ENCODE measurements around the gene TNC. TPM values are rescaled to one million over a fixed set of nuclear protein-coding genes. Genes with fewer than 3 reads are reported as not detected.

TNC gene
- total and polyA plus RNA-seq, 2 experiments from 2014 or later, result 165 to 319 TPM

GRCh38 chr9:114994768-114995167 is 123.2 kb downstream of the TNC start:
- Histone ChIP-seq H3K9ac (no peak overlapping the region), H3K27me3 (replicated peaks; ENCODE audit: insufficient read depth) (no peaks in the 10 kb centered on the region), H3K9me2 (ENCODE audit: insufficient read depth) (no peaks in the 10 kb centered on the region), H4K20me1 (ENCODE audit: insufficient read depth) (no peaks in the 10 kb centered on the region), H3K4me3 (no peak overlapping the region), H3K36me3 (ENCODE audit: low read depth) (no peaks in the 10 kb centered on the region), H3K4me2 (ENCODE audit: unreplicated experiment) (no peak overlapping the region), H3K9me3 (ENCODE audit: low read depth) (no peaks in the 10 kb centered on the region), H3K27ac (no peak overlapping the region), H3K4me1 (ENCODE audit: insufficient read depth) (no peaks in the 10 kb centered on the region), H2AFZ (no peak overlapping the region), H3K79me2 (ENCODE audit: insufficient read depth) (no peaks in the 10 kb centered on the region), H3F3A (ENCODE audit: insufficient read depth) (no peaks in the 10 kb centered on the region)
- TF ChIP-seq EZH2 (IDR thresholded peaks at IDR 0.05; ENCODE audit: insufficient read depth, poor library complexity, severe bottlenecking) (no peak), EZH2phosphoT487 (IDR thresholded peaks at IDR 0.05; ENCODE audit: insufficient read depth, low read depth) (no peak)
- no peak for DNase-seq
- in situ Hi-C loops (cut with MboI), result no loop called here

GRCh38 chr9:114991861-114992260 is 126.1 kb downstream of the TNC start:
- 57 to 59% methylated on average over 7 of the region's 7 CpGs for WGBS, 2 experiments (ENCODE audit: low coverage in 1 of 2, low lambda C conversion rate in 2 of 2, missing lambda C conversion rate in 2 of 2)
- in situ Hi-C loops (cut with MboI), result no loop called here
- TF ChIP-seq EZH2 (IDR thresholded peaks at IDR 0.05; ENCODE audit: insufficient read depth, poor library complexity, severe bottlenecking) (no peak), EZH2phosphoT487 (IDR thresholded peaks at IDR 0.05; ENCODE audit: insufficient read depth, low read depth) (no peak)

GRCh38 chr9:114990901-114991300 is 127.1 kb downstream of the TNC start:
- no peak overlapping the region for H2AFZ ChIP-seq
- no peaks in the 10 kb centered on the region for H3K9me3 ChIP-seq (ENCODE audit: low read depth)
- H3K27ac ChIP-seq, result no peak overlapping the region
- no peaks in the 10 kb centered on the region for H3K9me2 ChIP-seq (ENCODE audit: insufficient read depth)
- no peak for DNase-seq
- no peak overlapping the region for H3K9ac ChIP-seq
- H3F3A ChIP-seq (ENCODE audit: insufficient read depth), result no peaks in the 10 kb centered on the region
- no peaks in the 10 kb centered on the region for H3K36me3 ChIP-seq (ENCODE audit: low read depth)
- TF ChIP-seq EZH2phosphoT487 (IDR thresholded peaks at IDR 0.05; ENCODE audit: insufficient read depth, low read depth) (no peak), EZH2 (IDR thresholded peaks at IDR 0.05; ENCODE audit: insufficient read depth, poor library complexity, severe bottlenecking) (no peak)
- H3K79me2 ChIP-seq (ENCODE audit: insufficient read depth), result no peaks in the 10 kb centered on the region
- no peaks in the 10 kb centered on the region for H3K4me1 ChIP-seq (ENCODE audit: insufficient read depth)
- H3K4me2 ChIP-seq (ENCODE audit: unreplicated experiment), result no peak overlapping the region
- in situ Hi-C loops (cut with MboI), result no loop called here
- no peak overlapping the region for H3K4me3 ChIP-seq
- no peaks in the 10 kb centered on the region for H4K20me1 ChIP-seq (ENCODE audit: insufficient read depth)
- H3K27me3 ChIP-seq (replicated peaks; ENCODE audit: insufficient read depth), result 0 out of 2 replicates have a peak, but pooled peaks cover 11% of the 10 kb centered on the region
- 72 to 74% methylated on average over 6 of the region's 6 CpGs for WGBS, 2 experiments (ENCODE audit: low coverage in 1 of 2, low lambda C conversion rate in 2 of 2, missing lambda C conversion rate in 2 of 2)

More at GRCh38 chr9:114991861-114992260, 126.1 kb downstream of the TNC start:
- Histone ChIP-seq H3K9me3 (ENCODE audit: low read depth) (no peaks in the 10 kb centered on the region), H3K27me3 (replicated peaks; ENCODE audit: insufficient read depth) (0 out of 2 replicates have a peak, but pooled peaks cover 11% of the 10 kb centered on the region), H3F3A (ENCODE audit: insufficient read depth) (no peaks in the 10 kb centered on the region), H3K9ac (no peak overlapping the region), H4K20me1 (ENCODE audit: insufficient read depth) (no peaks in the 10 kb centered on the region), H3K4me2 (ENCODE audit: unreplicated experiment) (no peak overlapping the region), H3K9me2 (ENCODE audit: insufficient read depth) (no peaks in the 10 kb centered on the region), H3K4me1 (ENCODE audit: insufficient read depth) (no peaks in the 10 kb centered on the region), H2AFZ (no peak overlapping the region), H3K27ac (no peak overlapping the region), H3K4me3 (no peak overlapping the region), H3K36me3 (ENCODE audit: low read depth) (no peaks in the 10 kb centered on the region), H3K79me2 (ENCODE audit: insufficient read depth) (no peaks in the 10 kb centered on the region)
- no peak for DNase-seq

- no peak overlapping the region for H3K27ac ChIP-seq
- 48 to 53% methylated on average over 4 of the region's 4 CpGs for WGBS, 2 experiments (ENCODE audit: low coverage in 1 of 2, low lambda C conversion rate in 2 of 2, missing lambda C conversion rate in 2 of 2)
- no peaks in the 10 kb centered on the region for H3K36me3 ChIP-seq (ENCODE audit: low read depth)
- no peak overlapping the region for H3K4me3 ChIP-seq
- H4K20me1 ChIP-seq (ENCODE audit: insufficient read depth), result no peaks in the 10 kb centered on the region
- H2AFZ ChIP-seq, result no peak overlapping the region
- no peaks in the 10 kb centered on the region for H3F3A ChIP-seq (ENCODE audit: insufficient read depth)
- no peak overlapping the region for H3K4me2 ChIP-seq (ENCODE audit: unreplicated experiment)
- in situ Hi-C loops (cut with MboI), result no loop called here
- H3K9me3 ChIP-seq (ENCODE audit: low read depth), result no peaks in the 10 kb centered on the region
- no peak for DNase-seq
- H3K79me2 ChIP-seq (ENCODE audit: insufficient read depth), result no peaks in the 10 kb centered on the region
- peaks cover 11% of the 10 kb centered on the region; the same call in 1 of the 2 replicates for H3K27me3 ChIP-seq (replicated peaks; ENCODE audit: insufficient read depth)
- TF ChIP-seq EZH2 (IDR thresholded peaks at IDR 0.05; ENCODE audit: insufficient read depth, poor library complexity, severe bottlenecking), result no peak
- TF ChIP-seq EZH2phosphoT487 (IDR thresholded peaks at IDR 0.05; ENCODE audit: insufficient read depth, low read depth), result no peak
- H3K9ac ChIP-seq, result no peak overlapping the region
- H3K4me1 ChIP-seq (ENCODE audit: insufficient read depth), result no peaks in the 10 kb centered on the region
- H3K9me2 ChIP-seq (ENCODE audit: insufficient read depth), result no peaks in the 10 kb centered on the region
These were observed 128.2 kb downstream of the TNC start for GRCh38 chr9:114989600-114990410.

All from GM23248 (cell line).